Epithelial cell of esophagus (primary cell): ENCODE data around the gene ECHDC1.

ENCODE experiments used
- DNase-seq: peaks from one replicate; pipeline ENCODE4 v3.0.0; 2010; ENCODE audit warnings: low read depth
- H3K4me3 ChIP-seq: 2 replicates; pipeline ENCODE4 v1.5.1; 2011; ENCODE audit warnings: mild to moderate bottlenecking, low read length, control low read depth
- CTCF ChIP-seq: IDR thresholded peaks from 2 replicates; pipeline ENCODE4 v1.5.1; 2011; ENCODE audit warnings: low read depth, mild to moderate bottlenecking, low read length, control low read depth, inconsistent platforms; ENCODE audit not compliant: insufficient read depth; ENCODE audit errors: missing control alignments

The ECHDC1 gene

DNA sequence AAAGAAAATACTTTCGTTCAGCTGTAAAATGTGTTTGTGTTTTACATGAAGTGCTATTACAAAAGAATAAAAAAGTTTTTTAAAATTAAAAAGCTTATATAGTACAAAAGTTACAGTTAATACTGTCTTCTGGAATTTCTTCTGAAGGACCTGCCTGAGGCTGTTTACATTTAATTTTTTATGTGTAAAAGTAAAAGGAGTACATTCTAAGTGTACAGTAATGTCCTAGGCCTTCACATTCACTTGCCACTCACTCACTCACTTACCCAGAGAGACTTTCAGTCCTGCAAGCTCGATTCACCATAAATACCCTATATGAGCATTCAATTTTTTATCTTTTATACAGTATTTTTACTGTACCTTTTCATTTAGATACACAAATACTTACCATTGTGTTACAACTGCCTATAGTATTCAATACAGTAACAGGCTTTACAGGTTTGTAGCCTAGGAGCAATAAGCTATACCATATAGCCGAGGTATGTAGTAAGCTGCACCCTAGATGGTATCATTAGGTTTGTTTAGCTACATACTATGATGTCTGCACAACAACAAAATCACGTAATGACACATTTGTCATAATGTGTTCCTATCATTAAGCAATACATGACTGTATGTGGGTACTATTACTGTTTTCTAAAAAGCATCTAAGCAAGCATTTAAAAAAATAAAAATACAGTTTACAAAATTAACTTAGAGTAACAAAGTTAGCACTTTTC lies 43.7 kb downstream of the ECHDC1 start:
- no peak overlapping the region for H3K4me3 ChIP-seq
- DNase-seq, result peak; percentile 50
- TF ChIP-seq CTCF, result no peak

GRCh38 chr6:127298475-127298874 lies 44.9 kb downstream of the ECHDC1 start:
- no peak overlapping the region for H3K4me3 ChIP-seq
- no peak for TF ChIP-seq CTCF
- DNase-seq, result peak; percentile 13

DNA sequence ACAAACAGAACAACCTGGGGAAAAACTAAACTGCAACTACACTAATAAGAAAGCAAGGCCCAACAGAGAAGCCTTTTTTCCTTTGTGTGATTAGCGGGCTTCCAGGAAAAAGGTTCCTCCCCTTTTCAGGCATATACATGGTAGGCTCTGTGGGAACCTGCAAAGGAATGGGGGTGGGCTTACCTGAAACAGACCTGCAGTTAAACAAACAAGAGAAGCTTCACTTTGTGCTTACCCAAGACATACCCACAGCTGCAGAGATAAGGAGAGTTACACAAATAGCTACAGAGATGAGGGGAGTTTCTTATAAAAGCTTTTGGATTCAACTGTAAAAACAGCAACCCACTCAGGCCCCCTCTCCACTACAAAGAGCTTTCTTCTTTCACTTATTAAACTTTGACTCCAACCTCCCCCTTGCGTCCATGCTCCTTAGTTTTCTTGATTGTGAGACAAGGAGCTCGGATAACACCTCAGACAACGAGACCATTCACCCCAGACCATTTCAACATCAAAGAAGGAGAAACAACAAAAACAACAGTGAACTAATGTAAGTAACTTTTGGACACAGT lies 45.8 kb downstream of the ECHDC1 start:
- no peak overlapping the region for H3K4me3 ChIP-seq
- TF ChIP-seq CTCF, result no peak
- no peak for DNase-seq

GRCh38 chr6:127291495-127291894 lies 51.9 kb downstream of the ECHDC1 start:
- H3K4me3 ChIP-seq, result no peak overlapping the region

DNA sequence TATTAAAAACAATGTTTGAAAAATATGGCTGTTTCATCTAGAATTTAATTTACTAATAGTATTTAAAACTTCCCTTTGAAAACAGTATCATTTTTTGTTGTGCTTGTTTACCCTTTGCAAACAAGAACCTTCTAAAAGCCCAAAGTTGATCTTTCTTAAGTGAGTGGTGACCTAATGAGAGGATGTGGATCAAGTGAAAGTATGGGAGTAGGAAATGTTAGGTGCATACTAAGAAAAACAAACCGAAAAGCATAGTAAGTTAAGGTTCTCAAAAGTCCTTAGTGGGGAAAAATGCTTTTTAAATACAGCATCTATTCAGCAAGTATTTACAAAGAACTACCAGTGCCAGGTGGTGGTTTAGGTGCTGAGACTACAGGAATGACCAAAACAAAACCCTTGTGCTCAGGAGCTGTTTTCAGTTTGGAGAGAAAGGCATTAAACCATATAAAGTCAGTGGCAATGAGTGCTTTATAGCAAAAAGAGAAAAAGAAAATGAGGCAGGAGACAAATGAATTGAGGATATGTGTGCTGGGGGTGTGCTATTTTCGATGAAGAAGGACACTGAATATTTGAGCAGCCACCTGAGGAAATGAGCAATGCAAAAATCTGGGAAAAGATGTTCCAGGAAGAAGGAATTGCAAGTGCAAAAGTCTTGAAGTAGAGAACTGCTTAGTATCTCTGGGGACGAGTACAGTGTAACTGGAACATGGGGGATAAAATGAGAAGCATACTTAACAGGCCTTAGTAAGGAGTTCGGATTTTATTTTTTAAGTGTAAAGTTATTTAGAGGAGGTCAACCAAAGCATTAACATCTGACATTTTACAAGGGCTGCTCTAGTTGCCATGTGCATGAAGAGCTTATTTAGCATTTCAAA lies 52.8 kb downstream of the ECHDC1 start:
- no peak for TF ChIP-seq CTCF
- no peak for DNase-seq
- H3K4me3 ChIP-seq, result no peak overlapping the region

More at GRCh38 chr6:127291495-127291894, 51.9 kb downstream of the ECHDC1 start:
- no peak for TF ChIP-seq CTCF
- no peak for DNase-seq

GRCh38 chr6:127289934-127290333 lies 53.5 kb downstream of the ECHDC1 start:
- no peak for DNase-seq
- H3K4me3 ChIP-seq, result no peak overlapping the region
- TF ChIP-seq CTCF, result no peak
